Suprapubic skin (tissue), 4 donors: ENCODE measurements around the gene GLCE.

Experiments
- EP300 ChIP-seq: sonication (generic); formaldehyde crosslinking; IDR thresholded peaks from one replicate; pipeline ENCODE4 v1.6.1; 2017; ENCODE audit warnings: antibody characterized with exemption
- POLR2AphosphoS5 ChIP-seq, 3 donors: sonication (generic); formaldehyde crosslinking; IDR thresholded peaks; one replicate each; pipeline ENCODE4 v1.6.1; 2017; ENCODE audit warnings: antibody characterized with exemption in 3 of 3
- TF ChIP-seq, protein P1 (sequence below), 2 donors: fragments of 200-600 bp in 1 of 2; fragments of 450-650 bp in 1 of 2; sonication (generic) in 1 of 2; IDR thresholded peaks; one replicate each; pipeline ENCODE4 v1.5.1; 2016 to 2019; ENCODE audit warnings: antibody characterized with exemption in 2 of 2, mild to moderate bottlenecking in 1 of 2, moderate library complexity in 1 of 2

GRCh38 chr15:69161878-69162213, 1.4 kb downstream of the GLCE start:
- TF ChIP-seq EP300 (no peak), POLR2AphosphoS5 (IDR thresholded peaks at IDR 0.05) (no peak)
- TF ChIP-seq, protein P1, sequence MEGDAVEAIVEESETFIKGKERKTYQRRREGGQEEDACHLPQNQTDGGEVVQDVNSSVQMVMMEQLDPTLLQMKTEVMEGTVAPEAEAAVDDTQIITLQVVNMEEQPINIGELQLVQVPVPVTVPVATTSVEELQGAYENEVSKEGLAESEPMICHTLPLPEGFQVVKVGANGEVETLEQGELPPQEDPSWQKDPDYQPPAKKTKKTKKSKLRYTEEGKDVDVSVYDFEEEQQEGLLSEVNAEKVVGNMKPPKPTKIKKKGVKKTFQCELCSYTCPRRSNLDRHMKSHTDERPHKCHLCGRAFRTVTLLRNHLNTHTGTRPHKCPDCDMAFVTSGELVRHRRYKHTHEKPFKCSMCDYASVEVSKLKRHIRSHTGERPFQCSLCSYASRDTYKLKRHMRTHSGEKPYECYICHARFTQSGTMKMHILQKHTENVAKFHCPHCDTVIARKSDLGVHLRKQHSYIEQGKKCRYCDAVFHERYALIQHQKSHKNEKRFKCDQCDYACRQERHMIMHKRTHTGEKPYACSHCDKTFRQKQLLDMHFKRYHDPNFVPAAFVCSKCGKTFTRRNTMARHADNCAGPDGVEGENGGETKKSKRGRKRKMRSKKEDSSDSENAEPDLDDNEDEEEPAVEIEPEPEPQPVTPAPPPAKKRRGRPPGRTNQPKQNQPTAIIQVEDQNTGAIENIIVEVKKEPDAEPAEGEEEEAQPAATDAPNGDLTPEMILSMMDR (IDR thresholded peaks at IDR 0.05) = no peak
